CD4-positive, alpha-beta T cell treated with Interleukin-4 for 1 hour (primary cell): ENCODE measurements around the gene ADM2.
A peak's percentile ranks its signal among the peaks of the same experiment; 100 is the strongest.

Source experiments
- DNase-seq, 2 donors: peaks; one replicate each; pipeline ENCODE4 v3.0.0-alpha.2; 2020 to 2022

ADM2 gene

DNA sequence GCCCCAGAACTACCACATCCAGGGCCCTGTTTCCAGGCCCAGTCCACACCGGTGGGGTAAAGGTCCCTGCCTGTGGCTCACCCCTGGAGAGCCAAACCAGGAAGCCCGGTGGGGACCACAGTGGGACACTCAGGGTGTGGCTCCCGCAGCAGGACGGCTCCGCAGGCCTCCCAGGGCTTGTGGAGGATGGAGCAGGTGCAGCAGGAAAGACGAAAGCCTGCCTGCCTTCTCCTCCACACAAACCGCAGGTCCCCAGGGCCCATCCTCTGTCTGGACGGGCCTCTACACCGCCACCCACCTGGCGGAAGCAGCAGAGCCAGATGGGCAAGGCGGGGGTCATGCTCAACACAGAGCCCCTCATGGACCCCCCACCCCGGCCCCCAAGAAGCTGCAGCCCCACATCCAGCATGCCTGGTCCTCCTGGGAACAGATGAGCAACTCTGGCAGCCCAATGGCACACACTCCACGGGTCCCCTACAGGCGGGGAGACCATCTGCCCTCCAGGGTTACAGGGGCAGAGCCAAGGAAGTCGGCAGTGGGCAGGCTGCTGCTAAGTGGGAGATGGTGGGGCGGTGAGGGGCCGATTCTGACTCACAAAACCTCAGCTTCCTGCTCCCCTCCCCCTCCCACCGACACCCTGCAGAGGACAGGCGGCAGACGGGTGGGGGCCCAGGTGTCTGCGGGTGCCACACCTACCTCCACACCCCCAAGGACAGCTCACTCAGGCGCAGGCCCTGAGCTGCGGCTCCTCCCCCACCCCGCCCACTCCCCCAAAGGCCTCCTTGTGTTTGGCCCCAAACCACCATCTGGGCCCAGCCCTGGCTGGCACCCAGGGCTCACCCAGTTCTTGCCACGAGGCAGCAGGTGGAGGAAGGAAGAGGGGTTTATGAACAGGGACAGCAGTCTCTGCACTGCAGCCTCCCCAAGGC lies 11.7 kb upstream of the ADM2 start:
- peak; percentile 97 to 98 for DNase-seq

DNA sequence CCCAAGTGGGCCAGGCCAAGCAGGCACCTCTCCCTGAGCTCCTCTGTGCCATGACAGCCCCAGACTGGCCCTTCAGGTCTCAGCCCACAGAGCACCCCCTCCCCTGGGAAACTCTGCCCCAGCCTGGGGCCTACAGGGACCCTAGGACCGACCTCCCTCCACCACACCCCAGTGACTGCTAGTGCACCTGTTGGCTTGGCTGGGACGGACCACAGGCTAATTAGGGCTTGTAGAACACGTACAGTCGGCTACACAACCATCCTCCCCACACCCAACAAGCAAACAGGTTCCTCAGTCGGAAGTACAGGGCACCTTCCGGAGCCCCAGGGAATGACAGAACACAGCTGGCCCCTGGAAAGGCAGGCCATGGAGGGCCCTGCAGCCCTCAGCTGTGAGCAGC lies 10.9 kb upstream of the ADM2 start:
- peak in 1 of 2 donors; percentile 21 for DNase-seq

DNA sequence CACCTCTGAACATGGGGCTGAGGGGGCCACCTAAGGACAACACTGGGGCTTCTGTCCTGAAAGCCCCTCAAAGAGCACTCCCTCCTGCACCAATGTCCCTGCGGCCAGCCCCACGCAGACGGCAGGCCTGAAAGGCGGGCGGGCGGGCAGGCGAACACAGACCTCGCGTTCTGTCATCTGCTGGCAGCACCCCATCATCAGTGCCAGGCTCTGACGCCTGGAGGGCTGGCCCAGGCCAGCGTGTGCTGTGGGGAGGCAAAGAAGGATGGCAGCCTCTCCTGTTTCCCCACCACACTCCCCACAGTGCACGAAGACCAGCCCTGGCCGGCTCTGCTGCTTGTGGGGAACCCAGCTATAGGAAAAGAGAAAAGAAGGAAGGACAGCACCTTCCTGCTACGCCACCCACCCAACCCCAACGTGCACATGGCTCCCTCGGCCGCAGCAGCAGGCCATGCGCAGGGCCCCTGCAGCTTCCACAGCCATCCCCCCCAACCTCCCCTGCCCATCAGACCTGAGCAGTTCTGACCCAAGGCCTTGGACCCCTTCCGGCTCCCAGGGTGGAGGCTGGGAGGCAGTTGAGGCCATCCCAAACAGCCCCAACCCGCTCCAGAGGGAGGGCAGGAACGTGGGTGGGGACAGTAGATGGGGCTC lies 10.0 kb upstream of the ADM2 start:
- DNase-seq, result no peak

DNA sequence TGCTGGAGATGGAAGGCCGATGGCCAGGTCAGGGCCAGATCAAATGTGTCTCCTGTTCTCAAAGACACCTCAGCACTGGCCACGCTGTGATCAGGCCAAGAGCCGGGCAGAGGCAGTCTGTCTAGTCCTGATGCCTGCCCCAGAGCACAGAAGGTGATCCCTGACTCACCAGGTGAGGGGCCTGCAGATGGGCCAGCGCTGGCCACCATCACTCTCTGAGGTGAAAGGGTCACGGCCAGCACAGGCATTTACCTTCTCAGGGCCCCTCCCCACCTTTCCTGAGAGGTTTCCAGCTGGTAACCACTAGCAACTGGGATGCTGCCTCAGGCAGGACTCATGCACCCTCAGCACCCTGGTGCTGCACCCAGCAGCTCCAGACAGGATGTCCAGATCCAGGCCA lies 9.4 kb upstream of the ADM2 start:
- DNase-seq, result no peak

DNA sequence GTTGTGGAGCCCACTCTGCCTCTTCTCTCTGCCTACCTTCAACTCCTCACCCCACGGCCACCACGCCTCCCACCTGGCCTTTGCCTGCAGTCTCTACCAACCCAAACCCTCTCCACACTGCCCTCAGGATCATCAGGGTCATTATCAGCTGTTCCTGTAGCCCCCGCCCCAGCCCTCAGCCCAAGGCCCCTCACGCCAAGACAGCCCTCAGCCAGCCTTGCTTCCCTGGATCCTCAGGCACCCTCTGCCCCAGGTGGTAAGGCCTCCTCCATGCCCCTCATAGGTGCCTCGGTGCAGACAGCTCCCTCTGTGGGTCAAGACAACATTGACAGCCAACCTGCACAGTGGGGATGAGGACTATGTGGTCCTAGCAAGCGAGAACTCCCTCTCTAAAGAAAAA lies 8.3 kb upstream of the ADM2 start:
- DNase-seq, result peak; percentile 63 to 72

DNA sequence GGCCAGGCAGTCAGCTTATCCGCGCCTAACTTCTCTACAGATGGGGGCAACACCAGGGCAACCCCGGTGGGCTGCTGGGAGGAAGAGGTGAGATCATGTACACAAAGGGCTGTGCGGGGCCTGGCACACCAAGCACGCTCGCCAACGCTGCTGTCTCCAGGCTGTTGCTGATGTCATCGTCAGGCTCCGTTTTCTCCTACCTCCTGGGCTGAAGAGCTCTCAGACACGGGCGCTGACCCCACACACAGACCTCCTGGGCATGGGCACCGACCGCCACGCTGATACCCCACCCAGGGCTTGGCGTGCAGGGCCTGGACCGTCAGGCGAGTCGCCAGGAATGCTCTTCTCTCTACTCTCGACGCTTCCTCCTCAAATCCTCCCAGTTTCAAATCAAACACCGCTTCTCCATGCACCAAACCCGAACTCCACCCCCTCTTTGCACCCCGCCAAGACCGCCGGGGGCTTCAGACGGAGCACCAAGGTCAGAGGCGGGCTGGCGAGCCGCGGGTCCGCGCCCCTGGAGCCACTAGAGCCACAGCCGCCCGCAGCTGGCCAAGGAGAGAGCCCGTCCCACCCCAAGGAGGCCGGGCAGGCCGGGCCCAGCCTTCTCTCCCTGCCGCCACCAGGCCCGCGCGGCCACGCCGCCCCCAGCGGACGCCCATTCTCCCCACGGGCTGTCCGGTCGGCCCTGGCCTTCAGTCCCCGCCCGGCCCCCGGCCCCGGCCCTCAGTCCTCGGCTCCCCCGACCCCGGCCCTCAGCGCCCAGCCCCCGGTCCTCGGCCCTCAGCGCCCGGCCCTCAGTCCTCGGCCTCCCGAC lies 7.3 kb upstream of the ADM2 start:
- DNase-seq, result no peak

DNA sequence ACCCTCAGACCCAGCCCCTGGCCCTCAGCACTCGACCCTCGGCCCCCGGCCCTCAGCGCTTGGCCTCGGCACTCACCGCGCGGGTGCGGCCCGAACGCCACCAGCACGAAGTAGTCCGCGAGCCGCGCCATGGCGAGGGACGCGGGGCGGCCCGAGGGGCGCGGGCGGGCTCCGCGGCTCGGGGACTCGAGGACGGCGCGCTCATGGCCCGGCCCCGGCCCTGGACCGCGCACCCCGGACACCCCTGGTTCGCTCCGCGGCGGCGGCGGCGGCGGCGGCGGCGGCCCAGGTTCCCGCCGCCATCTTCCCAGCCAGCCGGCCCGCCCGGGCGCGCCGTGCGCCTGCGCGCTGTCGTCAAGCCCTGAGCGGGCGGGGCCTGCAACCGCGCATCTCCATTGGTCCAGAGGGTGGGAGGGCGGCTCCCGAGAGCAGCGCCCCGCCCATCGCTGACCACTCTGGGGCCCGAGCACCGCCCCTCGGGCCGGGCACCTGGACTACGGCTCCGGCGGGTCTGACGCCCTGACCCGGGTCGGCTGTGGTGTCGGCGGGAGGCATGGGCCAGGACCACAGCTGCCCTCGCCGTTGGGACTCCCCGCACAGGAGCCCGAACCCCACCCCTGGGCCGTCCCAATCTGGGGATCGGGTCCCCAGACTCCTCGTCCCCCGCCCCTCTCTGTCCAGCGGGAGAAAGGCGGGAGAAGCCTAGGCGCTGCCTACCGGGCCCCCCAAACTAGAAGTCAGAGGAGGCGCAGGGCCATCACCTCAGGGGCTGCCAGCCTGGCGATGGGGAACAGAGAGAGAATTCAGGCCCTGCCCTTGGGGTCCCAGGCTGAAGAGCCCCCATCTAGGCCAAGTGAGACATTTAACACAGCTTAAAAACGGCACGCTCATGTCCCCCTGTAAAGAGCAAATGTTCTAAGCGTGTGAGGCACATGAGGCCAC lies 6.4 kb upstream of the ADM2 start, which contains the start of gene SBF1:
Gene SBF1, minus strand, starts transcription at position 326 of the 942 bp plus-strand sequence. Its CDS starts 195 bp downstream, at position 131.
- peak; percentile 88 to 89 for DNase-seq

DNA sequence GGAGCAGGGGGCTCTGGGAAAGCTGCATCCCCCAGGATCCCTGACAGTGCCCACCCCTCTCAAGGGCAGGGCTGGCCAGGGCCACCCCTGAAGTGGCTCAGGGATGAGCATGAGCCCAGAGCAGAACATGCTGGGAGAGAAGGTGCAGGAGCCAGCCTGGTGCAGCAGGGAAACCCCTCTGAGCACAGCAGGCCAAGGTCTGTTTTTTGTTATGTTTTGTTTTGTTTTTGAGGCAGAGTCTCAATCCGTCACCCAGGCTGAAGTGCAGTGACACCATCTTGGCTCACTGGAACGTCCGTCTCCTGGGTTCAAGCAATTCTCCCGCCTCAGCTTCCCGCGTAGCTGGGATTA lies 5.7 kb upstream of the ADM2 start:
- no peak for DNase-seq

DNA sequence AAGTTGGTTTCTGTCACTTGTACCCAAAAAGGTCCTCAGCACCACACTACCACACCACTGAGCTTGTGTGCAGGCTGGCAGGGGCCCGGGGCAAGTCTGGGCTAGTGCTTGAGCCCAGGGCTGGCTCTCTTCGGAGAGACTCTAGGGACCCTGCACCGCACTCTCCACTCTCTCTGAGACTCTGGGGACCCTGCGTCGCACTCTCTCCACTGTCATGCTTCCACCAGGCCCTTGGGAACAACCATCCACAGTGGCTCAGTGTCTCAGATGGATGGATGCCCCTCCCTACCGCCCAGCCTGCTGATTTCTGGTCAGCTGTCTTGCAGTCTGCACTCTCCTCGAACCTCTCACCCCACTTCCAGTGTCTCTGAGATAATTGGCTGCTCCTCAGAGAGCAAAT lies 4.5 kb upstream of the ADM2 start:
- no peak for DNase-seq

DNA sequence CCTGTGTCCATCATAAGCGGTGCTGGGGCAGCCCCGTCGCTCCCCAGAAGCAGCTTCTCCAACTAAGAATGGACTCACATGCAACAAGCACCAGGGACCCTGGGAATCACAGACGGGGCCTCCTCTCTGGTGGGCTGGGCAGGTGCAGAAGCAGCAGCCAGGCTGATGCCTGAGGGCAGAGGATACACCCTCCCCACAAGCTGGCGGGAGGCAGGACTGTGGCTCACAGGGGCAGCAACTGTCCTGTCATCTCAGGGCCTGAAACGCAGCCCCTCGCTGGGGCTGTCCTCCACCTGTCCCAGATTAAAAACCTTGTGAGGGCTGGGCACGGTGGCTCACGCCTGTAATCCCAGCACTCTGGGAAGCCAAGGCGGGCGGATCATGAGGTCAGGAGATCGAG lies 3.4 kb upstream of the ADM2 start:
- no peak for DNase-seq

DNA sequence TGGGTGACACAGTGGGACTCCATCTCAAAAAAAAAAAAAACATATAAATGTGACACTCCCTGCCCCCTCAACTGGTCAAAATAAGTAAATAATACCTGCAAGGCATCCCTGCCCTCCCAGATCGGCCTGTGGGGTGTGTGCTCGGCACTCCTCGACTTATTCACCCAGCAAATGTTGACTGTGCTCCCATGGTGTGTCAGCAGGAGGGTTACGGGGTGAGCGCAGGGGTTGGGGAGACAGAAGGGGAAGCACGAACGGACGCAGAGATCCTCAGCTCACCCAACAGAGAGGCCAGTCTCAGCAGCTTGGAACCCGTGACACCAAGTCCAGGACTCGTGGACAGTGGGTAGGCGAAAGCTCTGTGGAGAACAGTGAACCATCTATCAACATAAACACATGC lies 1.6 kb upstream of the ADM2 start:
- DNase-seq, result no peak

DNA sequence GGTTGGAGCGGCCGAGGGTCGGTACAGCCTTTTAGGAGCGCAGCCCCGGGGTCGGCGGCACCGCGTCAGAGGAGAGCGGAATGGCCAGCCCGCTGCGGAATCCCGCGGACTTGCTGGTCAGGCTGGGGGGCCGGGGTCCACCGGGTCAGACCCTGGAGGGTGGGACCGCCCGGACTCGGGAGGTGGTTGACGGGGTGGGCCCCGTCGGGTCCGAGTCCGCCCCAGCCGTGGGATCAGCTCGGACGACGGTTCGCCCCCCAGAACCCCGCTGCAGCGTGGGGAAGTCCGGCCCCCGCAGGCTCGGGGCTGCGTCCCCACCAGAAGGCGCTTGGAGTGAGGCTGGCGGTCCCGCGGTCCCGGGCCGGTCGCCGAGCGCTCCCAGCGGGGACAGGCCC lies 301 bp upstream of the ADM2 start:
- DNase-seq, result no peak

DNA sequence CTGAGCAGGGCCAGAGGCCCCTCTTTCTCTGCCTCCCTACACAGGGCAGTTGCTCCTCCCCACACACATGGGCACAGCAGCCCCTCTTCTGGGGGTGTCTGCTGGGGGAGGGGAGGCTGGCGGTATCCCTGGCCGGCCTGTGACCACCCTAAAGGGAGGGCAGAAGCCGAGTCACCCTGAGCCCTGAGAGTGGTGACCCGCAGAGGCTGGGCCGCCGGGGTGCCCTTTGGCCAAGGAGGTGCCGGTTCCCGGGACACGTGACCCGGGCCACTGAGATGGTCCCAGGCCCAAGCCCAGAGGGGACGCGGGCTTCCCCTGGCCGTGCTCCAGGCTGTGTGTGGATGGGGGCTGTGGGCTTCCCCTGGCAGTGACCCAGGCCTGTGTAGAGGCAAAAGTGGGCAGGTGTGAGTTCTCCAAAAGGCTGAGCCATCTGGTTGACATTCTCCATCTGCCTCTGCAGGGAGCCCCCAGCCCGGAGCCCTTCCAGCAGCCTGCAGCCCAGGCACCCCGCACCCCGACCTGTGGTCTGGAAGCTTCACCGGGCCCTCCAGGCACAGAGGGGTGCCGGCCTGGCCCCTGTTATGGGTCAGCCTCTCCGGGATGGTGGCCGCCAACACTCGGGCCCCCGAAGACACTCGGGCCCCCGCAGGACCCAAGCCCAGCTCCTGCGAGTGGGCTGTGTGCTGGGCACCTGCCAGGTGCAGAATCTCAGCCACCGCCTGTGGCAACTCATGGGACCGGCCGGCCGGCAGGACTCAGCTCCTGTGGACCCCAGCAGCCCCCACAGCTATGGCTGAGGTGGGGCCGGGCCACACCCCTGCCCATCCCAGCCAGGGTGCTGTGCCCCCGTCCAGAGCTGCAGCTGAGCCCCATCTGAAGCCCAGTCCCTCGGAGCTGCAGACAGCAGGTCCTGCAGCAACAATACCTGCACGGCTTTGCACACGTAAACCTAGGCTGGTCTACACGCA lies 1.0 kb downstream of the ADM2 start:
- DNase-seq, result no peak

DNA sequence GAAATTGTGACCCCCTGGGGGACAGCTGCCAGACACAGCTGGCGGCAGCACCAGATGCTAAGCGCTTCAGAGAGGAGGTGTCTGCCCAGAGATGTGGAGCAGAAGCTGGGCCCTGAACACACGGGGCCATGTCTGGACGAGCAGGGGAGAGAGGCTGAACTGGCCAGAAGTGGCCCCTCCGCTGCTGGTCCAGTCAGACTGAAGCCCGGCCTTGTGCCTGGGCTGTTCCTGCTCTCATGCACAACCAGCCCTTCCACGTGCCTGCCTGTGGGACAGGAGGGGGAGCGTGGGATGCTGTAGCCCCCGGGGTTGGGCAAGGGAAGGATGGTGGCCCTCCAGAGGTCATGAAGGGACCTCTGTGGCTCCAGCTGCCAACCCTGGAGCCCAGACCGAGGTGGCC lies 1.8 kb downstream of the ADM2 start:
- no peak for DNase-seq

DNA sequence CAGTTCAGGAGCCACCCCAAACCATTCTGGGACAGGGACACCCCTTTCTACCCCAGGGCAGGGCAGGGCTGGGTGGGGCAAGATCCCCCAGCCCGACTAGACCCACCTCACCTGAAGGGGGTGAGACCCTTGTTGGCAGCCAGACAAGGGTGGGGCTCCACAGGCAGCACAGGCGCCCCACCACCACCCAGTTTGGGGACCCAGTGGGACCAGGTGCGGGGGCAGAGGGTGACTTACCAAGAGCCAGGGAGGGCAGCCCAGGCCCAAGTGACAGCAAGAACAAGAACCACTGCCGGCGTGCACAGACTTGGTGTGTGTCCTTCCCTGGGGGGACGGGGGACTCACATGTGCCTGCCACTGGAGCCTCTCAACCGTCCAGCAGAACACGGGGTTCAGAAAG lies 2.2 kb downstream of the ADM2 start:
- DNase-seq, result no peak

DNA sequence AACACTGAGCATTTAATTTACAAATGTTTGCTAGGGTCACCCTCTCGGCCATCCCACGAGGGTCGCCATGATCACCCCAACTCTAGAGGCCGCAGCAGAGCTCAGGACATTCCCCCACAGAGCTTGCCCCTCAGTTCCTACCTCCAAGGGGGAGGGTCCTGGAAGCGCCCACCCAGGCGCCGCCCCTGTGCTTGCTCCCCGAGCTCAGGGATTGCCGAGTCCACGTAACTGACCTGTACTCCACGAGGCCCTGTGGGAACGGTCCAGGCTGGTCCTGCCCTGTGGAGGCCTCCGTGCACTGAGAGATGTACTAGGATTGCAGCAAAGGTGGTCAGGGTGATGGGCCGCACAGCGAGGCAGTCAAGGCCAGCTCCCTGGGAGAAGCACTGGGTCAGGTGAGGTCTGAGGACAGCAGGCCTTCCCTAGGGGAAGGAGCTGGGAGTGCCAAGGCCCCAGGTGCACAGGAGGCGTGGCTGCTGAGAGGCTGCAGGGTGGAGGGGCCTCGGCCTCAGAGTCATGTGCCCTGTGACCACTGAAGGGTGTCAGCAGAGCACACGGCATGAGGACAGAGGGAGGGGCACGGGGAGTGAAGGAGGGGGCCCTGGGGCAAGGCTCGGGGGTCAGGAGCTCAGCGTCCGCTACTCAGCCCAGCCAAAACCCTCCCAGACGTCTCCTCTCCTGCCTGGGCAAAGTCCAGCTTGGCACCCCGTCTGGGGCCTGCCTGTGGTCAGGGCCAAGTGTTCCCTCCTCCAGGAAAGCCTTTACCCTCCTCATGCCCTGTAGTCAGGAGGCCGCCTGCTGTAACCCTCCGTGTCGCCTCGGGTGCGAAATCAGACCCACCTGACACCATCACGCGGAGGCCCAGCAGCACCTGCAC lies 2.9 kb downstream of the ADM2 start:
- DNase-seq, result no peak

DNA sequence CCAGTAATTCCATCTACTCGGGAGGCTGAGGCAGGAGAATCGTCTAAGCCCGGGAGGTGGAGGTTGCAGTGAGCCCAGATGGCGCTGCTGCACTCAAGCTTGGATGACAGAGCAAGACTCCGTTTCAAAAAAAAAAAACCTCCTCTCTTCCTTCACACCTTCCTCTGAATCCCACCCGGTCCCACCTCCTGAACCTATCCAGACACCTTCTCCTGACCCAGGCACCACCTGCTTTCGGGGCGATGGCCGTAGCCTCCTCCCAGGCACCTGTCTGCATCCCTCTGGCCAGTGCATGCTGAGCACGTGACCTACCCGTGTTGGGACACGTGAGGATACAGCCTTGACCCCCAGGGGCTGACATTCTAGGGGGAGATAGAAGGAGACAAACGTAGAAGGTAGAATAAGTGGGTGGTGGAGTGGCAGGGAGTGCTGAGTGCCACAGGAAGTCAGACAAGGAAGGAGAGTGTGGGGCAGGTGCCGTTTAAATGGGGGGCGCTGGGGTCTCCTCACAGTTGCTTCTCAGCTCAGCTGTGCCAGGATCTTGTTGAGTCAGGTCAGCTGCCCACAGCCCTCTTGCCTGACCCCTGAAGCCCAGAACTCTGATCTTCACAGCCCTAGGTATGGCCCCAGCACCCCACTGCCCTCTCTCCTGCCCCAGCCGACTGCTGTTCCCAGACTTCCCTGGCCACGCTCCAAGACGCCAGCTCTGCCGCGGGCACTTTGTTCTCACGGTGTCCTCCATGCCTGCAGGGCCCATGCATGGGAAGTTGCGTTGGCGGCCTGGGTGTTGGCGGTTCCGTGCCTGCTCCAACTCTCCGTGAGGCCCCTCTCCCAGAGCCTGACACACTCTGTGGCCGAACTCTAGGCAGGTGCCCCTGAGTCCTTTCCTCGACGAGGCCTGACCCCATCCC lies 4.1 kb downstream of the ADM2 start:
- no peak for DNase-seq

DNA sequence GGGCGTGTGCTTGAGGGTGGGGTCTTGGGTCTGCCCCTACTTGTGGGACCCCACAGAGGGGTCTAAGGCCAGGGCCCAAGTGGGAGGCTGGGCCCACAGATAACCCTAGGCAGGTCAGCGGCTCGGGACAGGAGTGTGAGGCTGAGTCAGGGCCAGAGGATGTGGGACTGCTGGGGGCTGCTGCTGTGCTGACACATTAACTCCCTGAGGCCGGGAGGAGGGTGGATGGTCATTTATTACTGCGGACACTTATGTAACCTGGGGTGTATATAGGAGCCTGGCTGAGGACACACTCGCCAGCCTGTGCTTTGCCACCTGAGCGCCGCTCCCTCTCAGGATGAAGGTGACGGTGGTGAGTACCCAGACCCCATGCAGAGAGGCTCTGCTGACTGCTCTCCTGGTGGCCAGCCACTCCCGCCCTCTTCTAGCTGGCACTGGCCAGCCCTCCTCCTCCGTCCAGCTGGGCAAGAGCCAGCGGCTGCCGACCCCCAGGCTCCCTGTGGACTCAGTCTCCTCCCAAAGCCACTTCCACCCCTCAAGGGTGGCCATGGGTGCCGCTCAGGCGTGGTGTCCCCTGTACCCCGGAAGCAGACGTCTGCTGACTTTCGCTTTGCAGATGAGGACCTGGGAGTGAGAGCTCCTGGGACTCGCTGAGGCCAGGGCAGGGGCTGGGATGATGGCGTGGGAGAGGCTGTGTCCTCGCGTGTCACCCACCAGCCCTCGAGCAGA lies 5.4 kb downstream of the ADM2 start, which contains the start of gene MIOX:
Gene MIOX, plus strand, starts transcription at position 299 of the 729 bp plus-strand sequence. Its CDS starts 39 bp downstream, at position 338.
- no peak for DNase-seq
